GM21423 (cell line): ENCODE results near the gene ARMC9.
"Not testable (repeated sequence)": the region's sequence is repeated elsewhere in the genome, so short reads cannot be mapped to it uniquely, and the experiment has no call there.

Experiments used
- ATAC-seq: cut with Tn5 transposase; IDR thresholded peaks from one replicate; pipeline ENCODE4 v1.9.1; 2021; ENCODE audit warnings: mild to moderate bottlenecking, moderate library complexity; ENCODE audit not compliant: unreplicated experiment

ARMC9 gene

DNA sequence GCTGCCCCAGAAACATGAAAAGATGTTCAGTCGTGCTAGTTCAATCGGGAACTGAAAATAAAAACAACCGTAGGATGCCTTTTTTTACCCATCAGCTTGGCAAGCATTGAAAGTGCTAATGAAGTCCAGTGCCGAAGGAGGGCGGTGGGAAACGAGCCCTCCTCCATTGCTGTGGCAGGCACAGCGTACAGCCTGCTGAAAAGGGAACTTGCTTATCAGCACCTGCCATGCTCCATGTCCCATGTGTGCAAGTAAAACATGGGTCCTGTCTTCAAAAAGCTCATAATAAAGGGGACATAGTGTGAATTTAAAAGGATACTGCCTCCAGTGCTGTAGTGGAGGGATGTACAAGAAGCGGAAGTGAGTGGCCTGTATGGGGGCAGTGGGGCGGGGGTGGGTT lies 82.4 kb downstream of the ARMC9 start:
- ATAC-seq, result no peak

DNA sequence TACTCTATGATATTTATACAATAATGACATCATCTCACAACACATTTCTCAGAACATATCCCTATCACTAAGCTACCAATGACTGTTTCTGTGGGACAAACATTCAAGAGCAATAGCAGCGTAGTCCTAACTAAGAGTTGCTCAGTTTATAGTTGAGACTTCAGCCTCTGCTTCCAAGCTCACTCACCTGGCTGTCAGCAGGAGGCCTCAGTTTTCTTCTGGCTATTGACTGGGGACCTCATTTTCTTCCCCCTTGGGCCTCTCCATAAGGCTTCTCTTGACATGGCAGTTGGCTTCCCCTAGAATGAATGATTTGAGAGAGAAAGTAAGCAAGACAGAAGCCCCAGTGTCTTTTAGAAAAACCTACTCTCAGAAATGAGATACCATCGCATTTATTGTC lies 85.9 kb downstream of the ARMC9 start:
- ATAC-seq, result no peak

DNA sequence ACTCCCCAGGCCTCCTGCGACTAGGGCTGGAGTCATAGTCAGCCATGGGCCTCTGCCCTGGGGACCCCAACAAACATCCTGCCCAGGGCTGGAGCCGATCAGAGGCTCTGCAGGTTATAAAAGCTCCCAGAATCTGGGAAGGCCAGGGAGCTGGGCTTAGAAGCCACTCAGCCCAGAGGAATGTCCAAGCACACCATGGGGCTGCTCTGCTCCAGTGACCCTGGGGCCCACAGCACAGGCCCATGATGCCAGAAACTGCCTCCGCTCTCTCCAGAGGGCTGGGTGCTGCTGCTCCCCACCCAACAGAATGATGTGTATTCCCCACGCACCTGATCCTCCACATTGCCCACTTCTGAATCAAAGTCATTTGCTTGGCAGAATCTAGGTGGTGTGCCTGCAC lies 88.5 kb downstream of the ARMC9 start:
- no peak for ATAC-seq

DNA sequence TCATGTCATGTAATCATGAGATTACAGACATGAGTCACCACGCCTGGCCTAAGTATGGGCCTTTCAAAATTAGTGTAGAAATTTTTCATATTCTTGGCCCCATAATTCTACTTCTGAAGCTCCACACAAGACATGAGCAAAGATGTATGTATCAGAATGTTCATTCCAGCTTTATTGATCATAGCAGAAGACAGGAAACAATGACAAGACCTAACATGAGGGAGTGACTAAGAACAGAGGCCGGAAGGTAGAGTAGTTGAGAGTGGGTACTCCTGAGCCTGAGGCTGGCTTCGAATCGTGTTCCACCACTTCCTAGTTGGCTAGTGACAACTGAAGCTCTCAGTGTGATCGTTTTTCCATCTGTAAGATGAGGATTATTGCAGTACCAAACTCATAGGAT lies 89.3 kb downstream of the ARMC9 start:
- ATAC-seq, result no peak

DNA sequence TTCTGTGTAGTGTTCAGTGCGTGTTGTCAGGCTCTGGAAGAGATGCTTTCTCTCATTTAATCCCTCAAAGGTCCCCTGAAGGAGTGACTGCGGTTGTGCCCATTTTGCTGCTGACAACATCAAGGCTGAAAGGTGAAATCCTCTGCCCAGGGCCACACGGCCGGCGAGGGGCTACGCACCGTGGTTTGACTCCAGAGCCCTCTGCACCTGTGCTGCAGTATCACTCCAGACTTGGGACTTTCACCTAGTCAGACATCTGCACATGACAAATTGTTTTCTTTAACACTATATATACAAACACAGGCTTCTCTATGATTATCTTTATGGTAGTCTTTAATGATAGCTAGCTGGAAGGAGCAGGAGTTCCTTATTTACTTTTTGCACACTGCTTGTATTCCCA lies 90.2 kb downstream of the ARMC9 start:
- no peak for ATAC-seq

DNA sequence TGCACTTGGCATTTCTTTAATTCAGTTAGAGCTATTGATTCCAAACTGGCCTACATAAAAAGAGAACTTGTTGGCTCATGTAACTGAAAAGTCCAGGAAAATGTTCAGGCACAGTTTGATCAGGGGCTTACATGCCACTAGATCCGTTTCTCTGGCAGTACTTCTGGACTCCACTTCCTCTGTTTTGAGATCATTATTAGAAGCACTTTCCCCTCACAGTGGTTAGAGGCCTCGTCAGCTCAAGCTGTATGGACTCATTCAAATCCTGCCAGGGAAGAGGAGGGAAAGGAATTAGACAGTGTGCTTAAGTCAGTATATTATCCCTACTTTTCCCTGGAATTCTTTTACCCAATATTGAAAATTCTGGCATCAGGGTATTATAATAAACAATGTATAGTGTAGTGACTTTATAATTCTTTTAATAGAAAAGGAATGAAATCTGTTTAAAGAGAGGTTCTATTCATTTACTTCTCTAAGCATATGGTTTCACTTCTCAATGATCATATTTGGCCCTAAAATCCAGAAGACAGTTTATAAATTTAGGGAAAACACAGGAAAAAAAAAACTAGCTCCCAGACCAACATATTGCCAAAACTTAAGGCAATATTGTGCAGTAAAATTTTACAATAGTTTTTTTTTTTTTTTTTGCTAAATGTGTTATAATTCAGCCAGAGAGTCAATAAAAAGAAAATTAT lies 92.0 kb downstream of the ARMC9 start:
- ATAC-seq, result no peak

DNA sequence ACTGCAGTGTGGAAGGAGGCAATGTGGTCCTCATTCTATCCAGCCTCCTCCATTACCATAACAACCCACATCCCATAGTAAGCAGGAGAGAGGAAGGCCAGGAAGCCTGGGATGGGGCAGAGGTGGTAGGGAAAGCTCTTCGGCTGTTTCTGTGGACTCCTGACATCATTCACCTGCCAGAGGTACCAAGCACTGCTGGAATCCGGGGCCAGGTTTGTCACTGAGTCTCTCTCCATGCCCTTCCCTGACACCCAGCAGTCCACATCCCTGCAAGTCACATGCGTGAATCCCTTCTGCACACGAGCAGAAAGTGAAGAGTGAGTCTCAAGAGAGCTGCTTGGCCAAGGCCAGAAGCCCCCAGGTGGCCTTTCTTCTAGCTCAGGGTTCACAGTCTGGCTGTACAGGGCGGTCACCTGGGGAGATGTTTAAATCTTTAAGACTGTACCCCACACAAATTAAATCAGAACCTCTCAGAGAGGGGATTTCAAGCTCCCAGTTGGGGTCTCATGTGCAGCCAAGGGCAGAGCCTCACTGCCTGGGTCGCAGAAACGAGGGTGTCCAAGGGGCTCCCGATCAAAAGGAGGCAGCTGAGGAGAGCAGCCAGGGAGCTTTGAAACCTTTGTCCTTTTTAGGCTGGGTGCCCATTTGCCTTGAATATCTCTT lies 94.2 kb downstream of the ARMC9 start:
- ATAC-seq, result no peak

DNA sequence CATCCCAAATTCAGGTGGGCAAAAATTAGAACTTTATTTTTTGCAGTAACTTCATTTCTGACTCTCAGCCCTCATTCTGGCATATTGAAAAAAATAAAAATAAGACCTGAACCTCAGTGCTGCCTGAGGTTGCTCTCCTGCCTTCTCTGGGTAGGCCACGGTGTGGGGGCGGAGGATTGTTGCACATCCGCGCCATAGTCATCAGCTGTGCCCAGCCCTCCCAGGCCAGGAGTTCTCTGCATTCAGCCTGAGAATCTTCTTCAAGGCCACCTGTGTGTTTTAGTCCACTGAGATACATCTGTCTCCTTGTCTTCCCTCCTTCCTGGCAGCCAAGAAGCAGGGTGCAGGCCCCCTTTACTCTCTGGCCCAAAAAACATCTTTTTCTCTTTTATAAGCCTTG lies 94.7 kb downstream of the ARMC9 start:
- ATAC-seq, result no peak

DNA sequence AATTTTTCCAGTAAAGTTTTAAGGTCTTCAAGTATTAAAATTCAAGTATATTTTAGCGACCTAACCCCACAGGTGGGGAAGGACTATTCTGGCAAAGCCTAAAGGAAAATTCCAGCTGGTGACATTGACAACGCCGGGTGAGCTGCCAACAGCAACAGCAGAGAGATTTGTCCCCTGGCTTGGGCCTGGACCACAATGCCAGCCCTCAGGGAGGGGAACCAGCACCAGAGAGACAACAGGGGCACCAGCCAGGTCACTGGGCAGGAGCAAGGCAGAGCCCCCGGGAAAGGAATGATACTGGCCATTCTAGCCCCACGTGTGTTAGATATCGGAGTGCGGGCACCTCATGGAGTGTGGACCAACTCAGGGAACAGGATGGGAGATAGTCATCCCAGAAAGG lies 95.7 kb downstream of the ARMC9 start:
- no peak for ATAC-seq

DNA sequence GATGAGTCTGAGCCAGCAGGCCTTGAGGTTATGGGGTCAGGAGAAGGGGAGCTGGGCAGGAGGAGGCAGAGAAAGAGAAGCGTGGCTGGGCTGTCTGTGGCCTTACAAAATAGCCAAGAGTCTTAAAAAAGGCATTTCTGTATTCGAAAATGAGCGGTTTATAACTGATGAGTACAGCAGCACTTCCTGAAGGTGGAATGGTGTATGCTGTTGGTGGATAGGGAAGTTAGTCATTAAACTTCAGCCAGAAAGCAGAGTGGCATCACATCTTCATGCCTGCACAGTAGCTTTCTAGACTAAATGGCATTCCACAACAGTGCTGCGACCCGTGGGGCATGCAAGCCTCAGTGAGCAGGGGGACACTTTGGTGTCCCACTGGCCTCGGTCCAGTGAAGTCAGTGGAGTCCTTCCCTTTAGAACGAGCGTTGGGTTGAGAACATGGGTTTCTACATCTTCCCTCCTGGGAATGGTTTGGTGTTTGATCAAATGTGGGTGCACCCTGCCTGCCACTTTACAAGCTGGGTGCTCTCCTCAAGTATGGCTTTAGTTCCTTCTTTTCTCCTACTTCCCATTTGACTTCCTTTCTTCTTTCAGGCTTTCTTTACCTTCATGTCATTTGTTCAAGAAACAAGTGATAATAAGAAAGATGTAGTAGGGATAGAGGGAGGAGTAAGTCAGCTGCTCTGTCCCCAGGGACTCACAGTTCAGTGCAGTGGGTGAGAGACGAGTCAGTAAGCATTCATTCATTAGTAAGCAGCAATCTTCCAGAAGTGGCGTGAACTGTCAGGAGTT lies 96.3 kb downstream of the ARMC9 start:
- no peak for ATAC-seq

DNA sequence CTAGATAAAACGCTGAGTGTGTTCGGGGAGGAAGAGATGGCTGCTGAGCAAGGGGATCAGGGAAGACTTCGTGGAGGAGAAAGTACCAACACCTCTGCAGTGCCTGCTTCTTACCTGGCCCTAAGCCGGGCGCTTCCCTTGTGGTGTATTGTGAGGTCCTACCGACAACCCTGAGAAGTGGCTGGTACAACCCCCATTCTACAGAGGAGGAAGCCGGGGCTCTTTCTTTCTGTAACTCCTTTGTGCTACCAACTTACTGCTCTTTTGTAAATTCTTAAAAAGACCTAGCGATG lies 96.9 kb downstream of the ARMC9 start:
- ATAC-seq, result no peak

DNA sequence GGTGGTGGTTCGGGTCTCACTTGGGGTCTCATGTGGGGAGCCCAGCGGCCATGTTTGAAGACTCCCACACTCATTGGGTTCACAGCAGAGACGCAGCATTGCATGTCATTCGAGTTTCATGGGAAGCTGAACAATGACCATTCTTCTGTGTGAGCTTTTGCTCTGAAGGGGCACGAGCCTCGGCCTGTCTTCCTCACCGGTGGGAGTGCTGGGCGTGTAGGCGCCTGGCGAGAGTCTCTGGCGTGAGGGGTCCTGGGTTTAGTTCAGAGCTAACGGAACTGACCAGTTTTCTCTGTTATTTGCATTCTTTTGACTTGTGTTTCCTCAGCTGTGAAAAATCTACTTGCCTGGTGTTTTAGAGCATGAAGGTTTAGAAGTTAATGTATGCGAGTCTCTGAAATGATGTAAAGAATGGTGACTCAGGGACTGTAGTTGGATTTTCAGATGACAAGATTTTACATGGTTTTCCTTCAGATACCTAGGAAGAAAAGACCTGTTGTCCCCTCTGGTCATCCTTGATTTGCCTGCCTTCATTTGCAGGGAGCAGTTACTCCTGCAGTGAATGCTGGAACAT lies 98.1 kb downstream of the ARMC9 start:
- ATAC-seq, result no peak

DNA sequence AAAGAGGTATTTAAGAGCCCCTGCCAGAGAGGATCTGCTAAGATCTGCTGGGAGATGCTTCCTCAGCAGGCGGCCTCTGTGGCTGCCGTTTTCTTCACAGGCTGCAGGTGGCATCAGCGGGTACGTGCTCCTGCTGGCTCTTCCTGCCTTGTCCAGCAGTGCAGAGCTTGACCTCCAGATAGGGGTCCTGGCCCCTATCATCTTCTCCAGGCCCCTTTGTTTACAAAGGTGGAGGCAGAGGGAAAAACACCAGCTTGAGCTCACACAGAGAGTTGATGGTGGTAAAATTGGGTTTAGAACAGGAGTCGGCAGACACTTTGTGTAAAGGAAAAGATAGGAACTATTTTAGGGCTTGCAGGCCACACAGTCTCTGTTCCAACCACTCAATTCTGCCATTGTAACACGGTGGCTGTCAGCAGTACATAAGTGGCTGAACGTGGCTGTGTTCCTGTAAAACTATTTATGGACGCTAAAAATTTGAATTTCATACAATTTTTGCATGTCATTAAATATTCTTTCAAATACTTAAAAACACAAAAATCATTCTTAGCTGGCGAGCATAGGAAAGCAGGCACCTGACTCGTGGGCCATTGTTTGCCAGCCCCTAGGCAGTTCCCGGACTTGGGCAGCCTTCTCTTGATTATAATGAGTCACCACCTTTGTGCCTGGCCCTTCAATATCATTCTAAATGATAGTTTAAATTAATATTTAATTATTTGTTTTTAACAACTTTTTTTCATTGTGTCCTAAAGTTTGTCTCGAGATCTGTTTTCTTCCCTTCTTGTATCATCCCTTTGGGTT lies 98.9 kb downstream of the ARMC9 start:
- peak; percentile 51 for ATAC-seq

DNA sequence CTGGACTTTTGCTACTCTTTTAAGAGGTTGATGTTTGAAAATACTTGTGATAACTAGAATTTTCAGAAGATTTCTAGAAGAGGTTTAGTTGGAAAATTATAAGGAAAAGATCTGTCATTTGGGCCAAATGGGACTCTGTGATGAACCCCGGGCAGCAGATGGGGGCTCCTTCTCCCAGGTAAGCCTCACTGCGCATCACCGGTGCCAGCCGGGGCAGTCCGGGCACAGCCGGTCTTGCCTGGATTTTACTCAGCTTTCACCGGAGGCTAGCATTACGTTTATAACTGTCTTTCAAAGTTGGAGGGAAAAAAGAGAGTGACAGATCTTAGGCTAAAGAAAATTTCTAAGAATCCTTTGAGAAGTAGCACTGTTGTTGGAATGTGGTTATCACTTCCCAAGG lies 99.7 kb downstream of the ARMC9 start:
- ATAC-seq, result no peak

DNA sequence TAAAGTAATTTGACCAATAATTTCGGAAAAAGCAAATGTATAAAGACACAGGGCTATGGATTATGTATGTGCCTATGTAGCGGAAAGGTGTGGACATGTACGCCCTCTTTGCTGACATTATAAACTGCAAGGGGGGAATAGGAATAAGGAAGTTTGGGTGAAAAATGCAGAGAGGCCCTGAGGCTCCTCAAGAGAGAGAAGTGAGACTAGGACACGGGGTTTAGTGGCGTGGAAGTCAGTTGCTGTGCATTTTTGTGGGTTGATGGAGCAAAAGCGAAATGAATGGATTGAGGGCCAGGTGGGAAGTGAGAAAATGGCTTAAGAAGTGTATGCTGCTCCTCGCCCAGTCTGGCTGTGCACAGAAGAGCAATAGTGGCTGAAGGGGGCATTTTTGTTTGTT lies 100.8 kb downstream of the ARMC9 start:
- ATAC-seq, result no peak

DNA sequence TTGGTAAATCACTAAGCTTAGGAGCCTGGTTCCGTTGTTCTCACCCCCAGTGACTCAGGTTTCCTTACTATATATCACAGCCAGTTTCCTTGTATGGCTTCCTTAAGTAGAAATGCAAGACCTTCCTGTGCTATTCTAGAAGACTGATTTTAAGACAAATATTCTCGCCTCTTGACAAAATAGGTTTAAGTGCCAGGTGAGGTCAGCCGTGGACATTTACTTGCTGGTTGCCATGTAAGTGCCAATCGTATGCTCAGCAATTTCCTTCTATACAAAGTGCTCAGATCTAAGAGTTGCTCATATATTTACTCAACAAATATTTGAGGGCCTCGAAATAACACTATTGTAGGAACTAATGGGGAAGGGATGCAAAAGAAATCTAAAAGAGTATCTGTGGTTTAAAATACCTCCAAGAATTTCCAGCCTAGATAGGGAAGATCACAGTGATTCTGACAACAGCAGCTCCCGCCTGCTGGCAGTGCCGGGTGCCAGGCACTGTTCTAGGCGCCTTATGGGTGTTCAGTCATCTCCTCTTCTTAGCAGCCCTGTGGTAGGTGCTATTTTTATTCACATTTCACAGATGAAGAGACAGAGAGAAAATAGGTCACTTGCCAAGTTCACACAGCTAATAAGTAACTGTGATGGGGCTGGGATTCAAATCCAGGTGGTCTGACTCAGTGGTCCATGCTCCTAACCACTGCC lies 101.7 kb downstream of the ARMC9 start:
- peak; percentile 51 for ATAC-seq

DNA sequence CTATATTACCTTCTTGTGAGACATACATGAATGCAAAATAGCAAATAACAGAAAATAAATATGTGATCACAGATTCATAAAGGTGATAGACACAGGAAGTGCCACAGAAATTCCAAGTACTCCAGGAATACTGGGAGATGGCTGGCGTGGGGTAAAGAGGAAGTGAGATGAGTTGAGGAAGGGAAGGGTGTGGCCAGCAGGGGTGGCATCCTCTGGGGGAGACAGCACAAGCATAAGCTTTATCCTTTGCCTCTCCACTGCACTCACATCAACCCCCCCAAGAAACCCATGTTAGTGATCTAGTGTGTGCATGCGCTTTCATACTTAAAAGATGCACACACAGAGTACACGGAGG lies 102.3 kb downstream of the ARMC9 start:
- ATAC-seq, result peak; percentile 45

DNA sequence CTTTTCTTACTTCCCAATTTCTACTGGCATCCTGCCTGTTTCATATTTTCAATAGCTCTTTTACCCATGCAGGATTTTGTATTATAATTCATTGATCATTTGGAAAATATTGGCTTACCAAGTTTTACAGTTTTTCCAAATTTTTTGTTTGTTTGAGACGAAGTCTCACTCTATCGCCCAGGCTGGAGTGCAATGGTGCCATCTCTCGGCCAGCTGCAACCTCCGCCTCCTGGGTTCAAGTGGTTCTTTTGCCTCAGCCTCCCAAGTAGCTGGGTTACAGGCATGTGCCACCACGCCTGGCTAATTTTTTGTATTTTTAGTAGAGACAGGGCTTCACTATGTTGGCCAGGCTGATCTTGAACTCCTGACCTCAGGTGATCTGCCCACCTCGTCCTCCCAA lies 105.8 kb downstream of the ARMC9 start:
- ATAC-seq, result not testable (repeated sequence)

DNA sequence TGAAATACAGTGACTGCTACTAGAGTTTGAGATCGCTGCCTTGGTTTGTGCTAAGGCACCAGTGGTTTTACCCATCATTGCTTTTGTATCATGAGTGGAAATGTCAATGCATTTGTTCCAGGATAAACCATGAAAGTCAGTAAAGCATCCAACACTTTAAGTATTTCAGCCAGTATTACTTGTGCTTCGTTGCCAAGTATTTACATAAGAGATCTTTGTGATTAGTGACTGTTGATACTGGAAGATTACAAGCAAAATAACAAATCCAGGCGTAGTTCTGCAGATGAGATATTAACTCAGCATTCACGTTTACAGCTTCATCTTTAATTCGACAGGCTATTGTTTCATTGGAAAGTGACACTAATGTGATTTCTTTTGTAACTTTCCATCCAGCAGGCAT lies 106.8 kb downstream of the ARMC9 start:
- no peak for ATAC-seq

DNA sequence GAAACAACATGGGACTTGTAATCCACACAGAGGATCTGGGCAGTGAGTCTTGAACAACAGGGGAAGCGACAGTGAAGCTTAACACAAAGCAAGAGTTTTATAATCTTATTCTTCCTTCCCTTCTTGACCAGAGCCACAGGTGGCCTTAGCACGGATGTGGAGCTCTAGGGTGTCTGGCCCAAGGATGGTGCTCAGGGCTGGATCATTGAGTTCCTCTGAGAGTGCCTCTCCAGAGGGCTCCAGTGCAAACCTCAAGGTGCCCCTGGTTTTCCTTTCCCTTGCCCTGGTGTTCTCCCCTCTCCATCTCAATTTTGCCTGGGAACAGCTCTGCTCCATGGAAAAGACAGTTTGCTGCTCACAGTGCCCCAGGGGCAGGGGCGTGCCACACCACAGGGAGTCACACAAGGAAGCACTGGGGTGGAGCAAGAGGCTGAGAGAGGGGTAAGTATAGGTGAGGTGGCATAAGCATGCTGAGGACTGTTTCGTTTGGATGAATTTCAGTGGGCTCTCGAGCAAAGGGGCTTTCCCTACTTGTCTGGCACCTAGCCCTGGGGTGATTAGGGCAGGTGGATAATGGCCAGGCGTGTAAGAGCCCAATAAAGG lies 108.5 kb downstream of the ARMC9 start:
- no peak for ATAC-seq
